A549 (cell line): Measurements from ENCODE around the gene XKR3. TPM values are rescaled to one million over a fixed set of nuclear protein-coding genes. Genes with fewer than 3 reads are reported as not detected.

Experiments used
- ATAC-seq, 2 experiments: fragments of 200-7000 bp in 1 of 2; fragments of >200 bp in 1 of 2; cut with Nextera tagmentation in 1 of 2; cut with Tn5 transposase in 1 of 2; 3 replicates each; pipeline versions ENCODE4 v1.8.0 to v1.9.1; 2018 to 2020; ENCODE audit warnings: mild to moderate bottlenecking in 1 of 2, moderate library complexity in 1 of 2
- CTCF ChIA-PET: fragments of 300-600 bp; sonication (Branson Sonifier 250); formaldehyde crosslinking; extraction: SDS; loops from one replicate; lab custom pipeline; 2021; ENCODE audit warnings: antibody characterized with exemption, inconsistent platforms; lab: Yijun Ruan, JAX
- POLR2A ChIA-PET: fragments of 350-600 bp; formaldehyde crosslinking; extraction: SDS; loops from one replicate; lab custom pipeline; 2021; ENCODE audit warnings: antibody characterized with exemption, inconsistent platforms; lab: Yijun Ruan, JAX
- DNase-seq, 2 experiments: peaks; one replicate each; pipeline versions ENCODE4 v3.0.0 to v3.0.0-alpha.2; 2011 to 2016; ENCODE audit warnings: low read depth in 1 of 2, low spot score in 1 of 2
- FAIRE-seq: peaks from 2 replicates; lab custom pipeline; 2011; peaks lifted over from hg19 to GRCh38; lab: Jason Lieb, UNC
- H3K27ac ChIP-seq, 2 experiments: fragments of >200 bp; sonication (Bioruptor Twin); formaldehyde crosslinking; 3 replicates each; pipeline ENCODE4 v1.5.1; 2016 to 2017
- H3K4me1 ChIP-seq: fragments of >200 bp; sonication (Bioruptor Twin); formaldehyde crosslinking; 3 replicates; pipeline ENCODE4 v1.6.1; 2016
- H3K4me2 ChIP-seq: fragments of >200 bp; sonication (Bioruptor Twin); formaldehyde crosslinking; 3 replicates; pipeline ENCODE4 v1.6.1; 2016
- H3K4me3 ChIP-seq: fragments of >200 bp; sonication (Bioruptor Twin); formaldehyde crosslinking; 3 replicates; pipeline ENCODE4 v1.5.1; 2016
- H3K9me3 ChIP-seq: fragments of >200 bp; sonication (Bioruptor Twin); formaldehyde crosslinking; 3 replicates; pipeline ENCODE4 v1.6.1; 2016
- CHD2 ChIP-seq: fragments of 150-350 bp; IDR thresholded peaks from 2 replicates; pipeline ENCODE4 v1.6.1; 2014; ENCODE audit warnings: low read length; ENCODE audit not compliant: partially characterized antibody
- EHMT2 ChIP-seq: fragments of 200-600 bp; sonication (generic); IDR thresholded peaks from 2 replicates; pipeline ENCODE4 v1.6.1; 2016; ENCODE audit warnings: antibody characterized with exemption, low read depth, mild to moderate bottlenecking, moderate library complexity
- EP300 ChIP-seq, 2 experiments: fragments of >200 bp; sonication (Bioruptor Twin); formaldehyde crosslinking; IDR thresholded peaks; 2 replicates in 1 of 2; 3 replicates in 1 of 2; pipeline ENCODE4 v1.6.1; 2016 to 2017
- ESRRA ChIP-seq: fragments of 150-350 bp; IDR thresholded peaks from 2 replicates; pipeline ENCODE4 v1.6.1; 2014; ENCODE audit warnings: mild to moderate bottlenecking, low read length, borderline replicate concordance
- FOSB ChIP-seq: fragments of 250-450 bp; sonication (Bioruptor Pico); IDR thresholded peaks from 2 replicates; pipeline ENCODE4 v1.5.0; 2020; ENCODE audit warnings: mild to moderate bottlenecking, moderate library complexity
- FOXS1 ChIP-seq: fragments of 250-450 bp; sonication (Bioruptor Pico); IDR thresholded peaks from 2 replicates; pipeline ENCODE4 v1.5.0; 2020; ENCODE audit warnings: mild to moderate bottlenecking, moderate library complexity
- GATA3 ChIP-seq: IDR thresholded peaks from 2 replicates; pipeline ENCODE4 v1.6.1; 2012; ENCODE audit warnings: borderline replicate concordance
- HOXA7 ChIP-seq: fragments of 250-450 bp; sonication (Bioruptor Pico); IDR thresholded peaks from 2 replicates; pipeline ENCODE4 v1.5.0; 2020; ENCODE audit warnings: mild to moderate bottlenecking, moderate library complexity
- MAFK ChIP-seq: fragments of 450-650 bp; IDR thresholded peaks from 2 replicates; pipeline ENCODE4 v1.6.1; 2014; ENCODE audit not compliant: partially characterized antibody
- MYC ChIP-seq: IDR thresholded peaks from 2 replicates; pipeline ENCODE4 v1.6.1; 2012; ENCODE audit warnings: mild to moderate bottlenecking, inconsistent platforms, low read length, improper control_type of control experiment, borderline replicate concordance
- NFE2L2 ChIP-seq: fragments of 150-350 bp; conservative IDR thresholded peaks from 2 replicates; pipeline ENCODE4 v1.6.1; 2014; ENCODE audit warnings: low read length
- NR3C1 ChIP-seq: fragments of >200 bp; sonication (Bioruptor Twin); formaldehyde crosslinking; IDR thresholded peaks from 3 replicates; pipeline ENCODE4 v1.6.1; 2017
- PHF8 ChIP-seq: fragments of 200-600 bp; sonication (generic); IDR thresholded peaks from 2 replicates; pipeline ENCODE4 v1.6.1; 2016; ENCODE audit warnings: low read depth, mild to moderate bottlenecking, antibody characterized with exemption, moderate library complexity, borderline replicate concordance
- POLR2AphosphoS2 ChIP-seq: conservative IDR thresholded peaks from 2 replicates; pipeline ENCODE4 v1.6.1; 2012; ENCODE audit warnings: low read length, improper control_type of control experiment, inconsistent platforms
- RCOR1 ChIP-seq: fragments of 150-350 bp; IDR thresholded peaks from 2 replicates; pipeline ENCODE4 v1.6.1; 2014; ENCODE audit warnings: antibody characterized with exemption, low read length, low read depth
- TFCP2L1 ChIP-seq: fragments of 250-450 bp; sonication (Bioruptor Pico); IDR thresholded peaks from 2 replicates; pipeline ENCODE4 v1.5.0; 2021; ENCODE audit warnings: mild to moderate bottlenecking
- TP53 ChIP-seq: fragments of 250-450 bp; sonication (Bioruptor Pico); IDR thresholded peaks from 2 replicates; pipeline ENCODE4 v1.5.0; 2021; ENCODE audit warnings: mild to moderate bottlenecking, moderate library complexity
- ZNF302 ChIP-seq: fragments of 250-450 bp; sonication (Bioruptor Pico); IDR thresholded peaks from 2 replicates; pipeline ENCODE4 v1.9.0; 2021; ENCODE audit warnings: inconsistent platforms, mild to moderate bottlenecking, moderate library complexity
- WGBS: methylation state at CpG from one replicate; pipeline ENCODE4 v1.1.6; 2017; ENCODE audit errors: missing lambda C conversion rate; 5-methylcytosine and 5-hydroxymethylcytosine counted together
- polyA plus RNA-seq, 4 experiments: library from polyadenylated mRNA; depleted of rRNA in 3 of 4; stranded (reverse); fragments of >200 nt; fragmentation: RNase III in 1 of 4; extraction: RNeasy Plus Mini Kit Qiagen cat#74134 plus additional on column Dnase treatment in 1 of 4; gene quantifications; 2 replicates in 3 of 4; 3 replicates in 1 of 4; pipeline ENCODE4 v1.2.3, GENCODE V29; 2011 to 2017
- TF ChIP-seq, protein P1 (sequence below): fragments of >200 bp; sonication (Bioruptor Twin); formaldehyde crosslinking; IDR thresholded peaks from 2 replicates; pipeline ENCODE4 v1.6.1; 2016
- TF ChIP-seq, protein P2 (sequence below): fragments of 250-450 bp; sonication (Bioruptor Pico); IDR thresholded peaks from 2 replicates; pipeline ENCODE4 v1.5.0; 2020; ENCODE audit warnings: low read depth, mild to moderate bottlenecking, moderate library complexity
- TF ChIP-seq, protein P3 (sequence below): fragments of 250-450 bp; sonication (Bioruptor Pico); IDR thresholded peaks from 2 replicates; pipeline ENCODE4 v1.5.0; 2021; ENCODE audit warnings: mild to moderate bottlenecking, moderate library complexity, borderline replicate concordance

The XKR3 gene
- polyA plus RNA-seq, 2 of the 4 experiments (the other 2 are of a cell fraction): not detected

DNA sequence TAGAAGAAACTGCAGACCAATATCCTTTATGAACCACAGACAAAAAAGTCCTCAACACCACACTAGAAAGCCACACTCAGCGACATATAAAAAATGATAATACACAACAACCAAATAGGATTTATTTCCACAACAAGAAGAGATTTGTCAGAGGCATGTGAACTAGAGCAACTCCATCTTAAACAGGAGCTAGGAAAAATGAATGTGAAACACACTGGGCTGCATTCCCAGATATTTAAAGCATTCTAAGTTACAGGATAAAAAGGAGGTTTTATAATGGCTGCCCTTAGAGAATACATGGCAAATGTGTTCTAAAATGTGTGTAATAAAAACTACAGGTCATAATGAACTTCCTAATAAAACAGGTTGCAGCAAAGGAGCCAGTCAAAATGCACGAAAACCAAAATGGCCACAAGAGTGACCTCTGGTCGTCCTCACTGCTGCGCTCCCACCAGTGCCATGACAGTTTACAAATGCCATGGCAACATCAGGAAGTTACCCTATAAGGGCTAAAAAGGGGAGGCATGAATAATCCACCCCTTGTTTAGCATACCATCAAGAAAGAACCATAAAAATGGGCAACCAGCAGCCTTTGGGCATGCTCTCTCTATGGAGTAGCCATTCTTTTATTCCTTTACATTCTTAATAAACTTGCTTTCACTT, 21.8 kb downstream of the XKR3 start:
- 3% methylated on average over 4 of the region's 4 CpGs for WGBS
- TF ChIP-seq EP300 (IDR thresholded peaks at IDR 0.05) (no peak), NR3C1 (no peak), GATA3 (no peak), CHD2 (no peak), ESRRA (no peak), ZNF302 (CRISPR knock-in tag) (no peak), TFCP2L1 (CRISPR knock-in tag) (no peak), PHF8 (no peak)
- TF ChIP-seq, all 56 proteins: peak for 0
- FAIRE-seq (no peak), DNase-seq (no peak), ATAC-seq (no peak)
- Histone ChIP-seq H3K4me2 (no peak overlapping the region), H3K4me1 (no peaks in the 10 kb centered on the region), H3K27ac (no peak overlapping the region), H3K9me3 (no peaks in the 10 kb centered on the region), H3K4me3 (no peak overlapping the region)
- POLR2A ChIA-PET: no interaction called here
- CTCF ChIA-PET: no interaction called here

DNA sequence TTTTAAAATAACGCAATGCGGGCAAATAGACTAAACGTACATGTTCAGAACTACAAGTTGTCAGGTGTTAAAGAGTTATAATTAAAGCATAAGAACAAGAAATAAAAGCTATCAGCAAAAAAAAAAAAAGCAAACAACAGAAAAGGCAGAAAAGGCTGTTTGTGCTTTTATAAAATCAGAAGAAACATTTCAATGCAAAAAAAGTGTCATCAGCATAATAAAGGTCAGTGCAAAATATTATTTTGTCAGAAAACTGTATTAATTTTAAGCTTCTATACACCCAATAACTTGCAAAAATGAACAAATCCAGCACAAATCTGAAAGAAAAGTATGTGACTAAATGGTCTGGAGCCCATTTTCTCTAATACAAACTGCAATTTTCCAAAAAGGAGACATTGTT, 23.6 kb downstream of the XKR3 start:
- FAIRE-seq (no peak), ATAC-seq (no peak), DNase-seq (no peak)
- Histone ChIP-seq H3K4me2 (no peak overlapping the region), H3K9me3 (no peaks in the 10 kb centered on the region), H3K4me3 (no peak overlapping the region), H3K27ac (no peak overlapping the region), H3K4me1 (no peaks in the 10 kb centered on the region)
- ChIA-PET POLR2A (no interaction called here), CTCF (no interaction called here)
- WGBS: 41% methylated on average over 3 of the region's 3 CpGs
- peak; percentile 71 for TF ChIP-seq MAFK
- TF ChIP-seq, protein P1, sequence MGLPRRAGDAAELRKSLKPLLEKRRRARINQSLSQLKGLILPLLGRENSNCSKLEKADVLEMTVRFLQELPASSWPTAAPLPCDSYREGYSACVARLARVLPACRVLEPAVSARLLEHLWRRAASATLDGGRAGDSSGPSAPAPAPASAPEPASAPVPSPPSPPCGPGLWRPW: no peak

DNA sequence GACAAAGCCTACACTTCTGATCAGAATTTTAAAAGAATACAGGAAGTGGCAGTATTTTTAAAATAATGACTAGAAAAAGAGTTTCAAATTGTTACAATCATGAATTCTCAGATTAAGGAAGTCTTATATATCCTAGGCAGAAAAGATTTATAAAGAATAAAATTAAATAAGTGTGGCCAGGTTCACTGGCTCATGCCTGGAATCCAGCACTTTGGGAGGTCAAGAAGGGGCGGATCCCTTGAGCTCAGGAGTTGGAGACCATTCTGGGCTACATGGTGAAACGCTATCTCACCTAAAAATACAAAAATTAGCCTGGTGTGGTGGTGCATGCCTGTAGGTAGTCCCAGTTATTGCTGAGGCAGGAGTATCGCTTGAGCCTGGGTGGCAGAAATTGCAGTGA, 24.1 kb downstream of the XKR3 start:
- TF ChIP-seq EHMT2: no peak
- no peak for TF ChIP-seq FOXS1
- no peak for TF ChIP-seq HOXA7 (CRISPR knock-in tag)
- no peak for TF ChIP-seq NFE2L2
- TF ChIP-seq POLR2AphosphoS2: no peak
- TF ChIP-seq RCOR1: no peak
- TF ChIP-seq, protein P2, sequence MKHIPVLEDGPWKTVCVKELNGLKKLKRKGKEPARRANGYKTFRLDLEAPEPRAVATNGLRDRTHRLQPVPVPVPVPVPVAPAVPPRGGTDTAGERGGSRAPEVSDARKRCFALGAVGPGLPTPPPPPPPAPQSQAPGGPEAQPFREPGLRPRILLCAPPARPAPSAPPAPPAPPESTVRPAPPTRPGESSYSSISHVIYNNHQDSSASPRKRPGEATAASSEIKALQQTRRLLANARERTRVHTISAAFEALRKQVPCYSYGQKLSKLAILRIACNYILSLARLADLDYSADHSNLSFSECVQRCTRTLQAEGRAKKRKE (CRISPR knock-in tag): no peak
- TF ChIP-seq MAFK: no peak
- TF ChIP-seq FOSB (CRISPR knock-in tag): no peak
- TF ChIP-seq CHD2: no peak
- no peak for TF ChIP-seq TP53 (CRISPR knock-in tag)
- TF ChIP-seq, protein P1: no peak
- TF ChIP-seq, protein P3, sequence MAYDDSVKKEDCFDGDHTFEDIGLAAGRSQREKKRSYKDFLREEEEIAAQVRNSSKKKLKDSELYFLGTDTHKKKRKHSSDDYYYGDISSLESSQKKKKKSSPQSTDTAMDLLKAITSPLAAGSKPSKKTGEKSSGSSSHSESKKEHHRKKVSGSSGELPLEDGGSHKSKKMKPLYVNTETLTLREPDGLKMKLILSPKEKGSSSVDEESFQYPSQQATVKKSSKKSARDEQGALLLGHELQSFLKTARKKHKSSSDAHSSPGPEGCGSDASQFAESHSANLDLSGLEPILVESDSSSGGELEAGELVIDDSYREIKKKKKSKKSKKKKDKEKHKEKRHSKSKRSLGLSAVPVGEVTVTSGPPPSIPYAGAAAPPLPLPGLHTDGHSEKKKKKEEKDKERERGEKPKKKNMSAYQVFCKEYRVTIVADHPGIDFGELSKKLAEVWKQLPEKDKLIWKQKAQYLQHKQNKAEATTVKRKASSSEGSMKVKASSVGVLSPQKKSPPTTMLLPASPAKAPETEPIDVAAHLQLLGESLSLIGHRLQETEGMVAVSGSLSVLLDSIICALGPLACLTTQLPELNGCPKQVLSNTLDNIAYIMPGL (CRISPR knock-in tag): no peak
- no peak for TF ChIP-seq MYC
- TF ChIP-seq, all 56 proteins: peak for 0
- CTCF ChIA-PET: no interaction called here
- H3K4me3 ChIP-seq: no peak overlapping the region

More for the DNA sequence above, 24.1 kb downstream of the XKR3 start:
- DNase-seq: no peak
- no peaks in the 10 kb centered on the region for H3K4me1 ChIP-seq
- no peak for FAIRE-seq
- POLR2A ChIA-PET: no interaction called here
- H3K9me3 ChIP-seq: no peaks in the 10 kb centered on the region
- no peak overlapping the region for H3K4me2 ChIP-seq
- no peak overlapping the region for H3K27ac ChIP-seq
- 22% methylated on average over 3 of the region's 3 CpGs for WGBS
- ATAC-seq: no peak
